HG03135 (cell line): ENCODE results near the gene VAPB.
"Not testable (repeated sequence)": the region's sequence is repeated elsewhere in the genome, so short reads cannot be mapped to it uniquely, and the experiment has no call there.

ENCODE experiments used
- ATAC-seq: cut with Tn5 transposase; IDR thresholded peaks from one replicate; pipeline ENCODE4 v1.9.1; 2021; ENCODE audit warnings: mild to moderate bottlenecking, moderate library complexity; ENCODE audit not compliant: unreplicated experiment

Gene VAPB

GRCh38 chr20:58406422-58407001, 17.5 kb downstream of the VAPB start:
- no peak for ATAC-seq

GRCh38 chr20:58407201-58407873, 18.3 kb downstream of the VAPB start:
- no peak for ATAC-seq

GRCh38 chr20:58407966-58408557, 19.0 kb downstream of the VAPB start:
- ATAC-seq: no peak

GRCh38 chr20:58408603-58409246, 19.7 kb downstream of the VAPB start:
- no peak for ATAC-seq

GRCh38 chr20:58414216-58414615, 25.2 kb downstream of the VAPB start:
- not testable (repeated sequence) for ATAC-seq

- ATAC-seq: not testable (repeated sequence)
Measured at GRCh38 chr20:58414786-58415185, 25.8 kb downstream of the VAPB start.

GRCh38 chr20:58416057-58416456, 27.0 kb downstream of the VAPB start:
- no peak for ATAC-seq

- ATAC-seq: no peak
Measured at GRCh38 chr20:58416835-58417234, 27.8 kb downstream of the VAPB start.

- no peak for ATAC-seq
Measured at GRCh38 chr20:58417438-58417837, 28.4 kb downstream of the VAPB start.

GRCh38 chr20:58418949-58419748, 30.1 kb downstream of the VAPB start:
- ATAC-seq: no peak

GRCh38 chr20:58420798-58421496, 31.9 kb downstream of the VAPB start:
- no peak for ATAC-seq

- no peak for ATAC-seq
Measured at GRCh38 chr20:58421497-58421850, 32.4 kb downstream of the VAPB start.

GRCh38 chr20:58424218-58424969, 35.4 kb downstream of the VAPB start:
- no peak for ATAC-seq

- not testable (repeated sequence) for ATAC-seq
Measured at GRCh38 chr20:58427571-58427970, 38.5 kb downstream of the VAPB start.

- ATAC-seq: no peak
Measured at GRCh38 chr20:58428364-58428763, 39.3 kb downstream of the VAPB start.

- no peak for ATAC-seq
Measured at GRCh38 chr20:58429303-58429702, 40.3 kb downstream of the VAPB start.

GRCh38 chr20:58431134-58431533, 42.1 kb downstream of the VAPB start:
- no peak for ATAC-seq

- ATAC-seq: no peak
Measured at GRCh38 chr20:58432186-58432954, 43.3 kb downstream of the VAPB start.

- no peak for ATAC-seq
Measured at GRCh38 chr20:58433029-58433647, 44.1 kb downstream of the VAPB start.
